K562 (cell line): ENCODE results near the gene SACM1L. TPM values are rescaled to one million over a fixed set of nuclear protein-coding genes. Genes with fewer than 3 reads are reported as not detected.

ENCODE experiments used
- CEBPB ChIP-seq: fragments of 450-650 bp; IDR thresholded peaks from 2 replicates; pipeline ENCODE4 v1.6.1; 2016; ENCODE audit warnings: missing genetic modification characterization, missing compliant biosample characterization
- DDX20 ChIP-seq: fragments of 450-650 bp; IDR thresholded peaks from 2 replicates; pipeline ENCODE4 v1.6.1; 2016; ENCODE audit warnings: missing genetic modification characterization, low read depth, mild to moderate bottlenecking, missing compliant biosample characterization, moderate library complexity
- ERF ChIP-seq: fragments of 450-650 bp; formaldehyde crosslinking; IDR thresholded peaks from 2 replicates; pipeline ENCODE4 v1.4.0; 2020; ENCODE audit warnings: mild to moderate bottlenecking, mixed read lengths
- HNRNPL ChIP-seq: fragments of 200-400 bp; formaldehyde crosslinking; IDR thresholded peaks from 2 replicates; pipeline ENCODE4 v1.6.1; 2017; ENCODE audit warnings: low read depth, mild to moderate bottlenecking, low read length
- L3MBTL2 ChIP-seq: fragments of 450-650 bp; IDR thresholded peaks from 2 replicates; pipeline ENCODE4 v1.6.1; 2016; ENCODE audit warnings: mild to moderate bottlenecking, moderate library complexity
- NR2C2 ChIP-seq, 2 experiments: fragments of 200-800 bp in 1 of 2; sonication (Bioruptor generic) in 1 of 2; sonication (generic) in 1 of 2; formaldehyde crosslinking in 1 of 2; IDR thresholded peaks; 2 replicates each; pipeline versions ENCODE4 v1.6.1 to v1.8.0; 2016 to 2022; ENCODE audit warnings: mild to moderate bottlenecking in 1 of 2, missing compliant biosample characterization in 1 of 2, missing genetic modification characterization in 1 of 2, missing genetic modification reagents in 1 of 2
- PCBP1 ChIP-seq: fragments of 200-400 bp; formaldehyde crosslinking; IDR thresholded peaks from 2 replicates; pipeline ENCODE4 v1.6.1; 2018; ENCODE audit warnings: mild to moderate bottlenecking, low read depth, low read length; ENCODE audit not compliant: poor library complexity, severe bottlenecking
- PCBP2 ChIP-seq: fragments of 200-400 bp; formaldehyde crosslinking; IDR thresholded peaks from 2 replicates; pipeline ENCODE4 v1.6.1; 2018; ENCODE audit warnings: low read length, low read depth, mild to moderate bottlenecking, moderate library complexity; ENCODE audit not compliant: poor library complexity, severe bottlenecking
- SAP30 ChIP-seq: fragments of 200-600 bp; sonication (generic); IDR thresholded peaks from 2 replicates; pipeline ENCODE4 v1.6.1; 2012; ENCODE audit warnings: borderline replicate concordance, low read depth, mild to moderate bottlenecking, moderate library complexity, low read length, control low read depth, inconsistent platforms; ENCODE audit not compliant: insufficient read depth, poor library complexity, severe bottlenecking
- SPI1 ChIP-seq: IDR thresholded peaks from 2 replicates; pipeline ENCODE4 v1.6.1; 2011; ENCODE audit warnings: low read depth, low read length, control low read depth, borderline replicate concordance
- TGIF2 ChIP-seq: sonication (generic); formaldehyde crosslinking; IDR thresholded peaks from 2 replicates; pipeline ENCODE4 v1.8.1; 2022; ENCODE audit warnings: mild to moderate bottlenecking, missing genetic modification reagents, moderate library complexity
- ZNF239 ChIP-seq: fragments of 250-450 bp; sonication (Bioruptor Pico); IDR thresholded peaks from 2 replicates; pipeline ENCODE4 v1.4.0; 2020; ENCODE audit warnings: mild to moderate bottlenecking
- ZNF79 ChIP-seq: fragments of 250-450 bp; sonication (Bioruptor Pico); IDR thresholded peaks from 2 replicates; pipeline ENCODE4 v1.4.0; 2020; ENCODE audit warnings: low read depth, mild to moderate bottlenecking, moderate library complexity
- polyA plus RNA-seq, 8 experiments: library from polyadenylated mRNA; depleted of rRNA in 4 of 8; stranded (reverse) in 5 of 8; unstranded in 3 of 8; fragments of >200 nt; fragmentation: Nextera tagmentation in 2 of 8; fragmentation: Illumina TruSeq in 1 of 8; extraction: Ambion mirVana in 2 of 8; extraction: Trizol in 1 of 8; gene quantifications; 2 replicates each; pipeline versions ENCODE4 v1.2.1 to v1.2.3, GENCODE V29; 2011 to 2014; ENCODE audit warnings: inconsistent platforms in 1 of 8, missing spikeins in 1 of 8
- total RNA-seq, 7 experiments: library from RNA; depleted of rRNA in 6 of 7; stranded (reverse); fragments of >200 nt in 6 of 7; fragmentation: Illumina TruSeq in 2 of 7; extraction: Trizol in 2 of 7; gene quantifications; 2 replicates each; pipeline versions ENCODE4 v1.2.1 to v1.2.3, GENCODE V29; 2011 to 2021; ENCODE audit warnings: low replicate concordance in 1 of 7
- TF ChIP-seq, protein P1 (sequence below): sonication (generic); formaldehyde crosslinking; IDR thresholded peaks from 2 replicates; pipeline ENCODE4 v1.8.1; 2023; ENCODE audit warnings: mild to moderate bottlenecking, missing genetic modification reagents
- TF ChIP-seq, protein P2 (sequence below): sonication (generic); formaldehyde crosslinking; IDR thresholded peaks from 2 replicates; pipeline ENCODE4 v1.8.1; 2023; ENCODE audit warnings: mild to moderate bottlenecking, missing genetic modification reagents
- TF ChIP-seq, protein P3 (sequence below): sonication (generic); IDR thresholded peaks from 2 replicates; pipeline ENCODE4 v1.6.1; 2016
- TF ChIP-seq, protein P4 (sequence below), 3 experiments: IDR thresholded peaks in 2 of 3; conservative IDR thresholded peaks in 1 of 3; 2 replicates each; pipeline ENCODE4 v1.5.1; 2011 to 2012; ENCODE audit warnings: low read length in 3 of 3, mild to moderate bottlenecking in 3 of 3, control low read depth in 2 of 3, improper control_type of control experiment in 1 of 3, inconsistent platforms in 1 of 3, low read depth in 1 of 3, mixed read lengths in 1 of 3, moderate library complexity in 1 of 3; ENCODE audit not compliant: insufficient read depth in 2 of 3
- TF ChIP-seq, protein P5 (sequence below): fragments of 450-650 bp; IDR thresholded peaks from 2 replicates; pipeline ENCODE4 v1.6.1; 2016; ENCODE audit warnings: missing biosample characterization, missing genetic modification characterization

SACM1L gene
- total and polyA plus RNA-seq, 9 of the 15 experiments (the other 6 are each of a cell fraction or from before 2014, with no cell fraction given) = 25.7 to 67.2 (median 40.3) TPM

DNA sequence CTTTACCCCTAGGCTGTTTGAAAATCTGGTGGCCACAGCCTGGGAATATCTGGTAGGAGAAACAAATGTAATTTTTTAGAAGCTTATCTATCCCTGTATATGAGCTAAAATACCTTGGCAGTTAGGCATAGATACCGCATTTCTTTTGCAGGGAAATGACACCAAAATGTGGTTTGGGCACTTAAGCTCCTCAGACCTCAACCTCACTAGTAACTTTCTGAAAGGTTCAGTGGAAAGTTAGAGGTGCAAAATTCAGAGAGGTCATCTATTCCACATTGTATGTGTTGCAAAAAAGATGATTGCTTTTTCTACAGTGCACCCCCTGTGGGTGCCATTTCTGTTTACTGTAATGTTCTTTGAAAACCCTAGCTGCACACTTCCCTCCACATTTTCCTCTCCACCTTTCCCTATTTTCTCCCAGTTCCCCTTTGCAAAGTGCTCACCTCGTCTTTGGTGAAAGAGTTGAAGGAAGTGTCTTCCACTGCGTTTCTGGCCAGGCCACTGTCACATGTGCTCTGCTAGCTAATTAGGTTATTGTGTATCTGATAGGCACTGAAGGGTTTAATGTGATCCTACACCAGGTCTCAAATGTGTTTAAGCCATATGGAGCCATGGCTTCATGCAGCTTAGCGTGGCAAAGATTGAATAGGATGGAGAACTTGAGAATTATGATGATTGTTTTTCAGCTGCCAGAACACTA, 1.3 kb downstream of the SACM1L start (continued):
- TF ChIP-seq, protein P1, sequence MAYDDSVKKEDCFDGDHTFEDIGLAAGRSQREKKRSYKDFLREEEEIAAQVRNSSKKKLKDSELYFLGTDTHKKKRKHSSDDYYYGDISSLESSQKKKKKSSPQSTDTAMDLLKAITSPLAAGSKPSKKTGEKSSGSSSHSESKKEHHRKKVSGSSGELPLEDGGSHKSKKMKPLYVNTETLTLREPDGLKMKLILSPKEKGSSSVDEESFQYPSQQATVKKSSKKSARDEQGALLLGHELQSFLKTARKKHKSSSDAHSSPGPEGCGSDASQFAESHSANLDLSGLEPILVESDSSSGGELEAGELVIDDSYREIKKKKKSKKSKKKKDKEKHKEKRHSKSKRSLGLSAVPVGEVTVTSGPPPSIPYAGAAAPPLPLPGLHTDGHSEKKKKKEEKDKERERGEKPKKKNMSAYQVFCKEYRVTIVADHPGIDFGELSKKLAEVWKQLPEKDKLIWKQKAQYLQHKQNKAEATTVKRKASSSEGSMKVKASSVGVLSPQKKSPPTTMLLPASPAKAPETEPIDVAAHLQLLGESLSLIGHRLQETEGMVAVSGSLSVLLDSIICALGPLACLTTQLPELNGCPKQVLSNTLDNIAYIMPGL (CRISPR knock-in tag) = no peak
- no peak for TF ChIP-seq ZNF239
- TF ChIP-seq PCBP2 = peak; percentile 29
- TF ChIP-seq SPI1 = peak; percentile 88
- TF ChIP-seq TGIF2 (CRISPR knock-in tag) = no peak
- TF ChIP-seq, protein P2, sequence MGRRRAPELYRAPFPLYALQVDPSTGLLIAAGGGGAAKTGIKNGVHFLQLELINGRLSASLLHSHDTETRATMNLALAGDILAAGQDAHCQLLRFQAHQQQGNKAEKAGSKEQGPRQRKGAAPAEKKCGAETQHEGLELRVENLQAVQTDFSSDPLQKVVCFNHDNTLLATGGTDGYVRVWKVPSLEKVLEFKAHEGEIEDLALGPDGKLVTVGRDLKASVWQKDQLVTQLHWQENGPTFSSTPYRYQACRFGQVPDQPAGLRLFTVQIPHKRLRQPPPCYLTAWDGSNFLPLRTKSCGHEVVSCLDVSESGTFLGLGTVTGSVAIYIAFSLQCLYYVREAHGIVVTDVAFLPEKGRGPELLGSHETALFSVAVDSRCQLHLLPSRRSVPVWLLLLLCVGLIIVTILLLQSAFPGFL (CRISPR knock-in tag) = no peak
- TF ChIP-seq NR2C2 (CRISPR knock-in tag; IDR thresholded peaks at IDR 0.05) = no peak
- TF ChIP-seq NR2C2 (tag; IDR thresholded peaks at IDR 0.05) = no peak
- TF ChIP-seq ZNF79 (CRISPR knock-in tag) = no peak
- no peak for TF ChIP-seq PCBP1
- TF ChIP-seq, protein P3, sequence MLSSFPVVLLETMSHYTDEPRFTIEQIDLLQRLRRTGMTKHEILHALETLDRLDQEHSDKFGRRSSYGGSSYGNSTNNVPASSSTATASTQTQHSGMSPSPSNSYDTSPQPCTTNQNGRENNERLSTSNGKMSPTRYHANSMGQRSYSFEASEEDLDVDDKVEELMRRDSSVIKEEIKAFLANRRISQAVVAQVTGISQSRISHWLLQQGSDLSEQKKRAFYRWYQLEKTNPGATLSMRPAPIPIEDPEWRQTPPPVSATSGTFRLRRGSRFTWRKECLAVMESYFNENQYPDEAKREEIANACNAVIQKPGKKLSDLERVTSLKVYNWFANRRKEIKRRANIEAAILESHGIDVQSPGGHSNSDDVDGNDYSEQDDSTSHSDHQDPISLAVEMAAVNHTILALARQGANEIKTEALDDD = 0 out of 2 replicates have a peak, but pooled peaks have one; percentile 18
- TF ChIP-seq, protein P4, sequence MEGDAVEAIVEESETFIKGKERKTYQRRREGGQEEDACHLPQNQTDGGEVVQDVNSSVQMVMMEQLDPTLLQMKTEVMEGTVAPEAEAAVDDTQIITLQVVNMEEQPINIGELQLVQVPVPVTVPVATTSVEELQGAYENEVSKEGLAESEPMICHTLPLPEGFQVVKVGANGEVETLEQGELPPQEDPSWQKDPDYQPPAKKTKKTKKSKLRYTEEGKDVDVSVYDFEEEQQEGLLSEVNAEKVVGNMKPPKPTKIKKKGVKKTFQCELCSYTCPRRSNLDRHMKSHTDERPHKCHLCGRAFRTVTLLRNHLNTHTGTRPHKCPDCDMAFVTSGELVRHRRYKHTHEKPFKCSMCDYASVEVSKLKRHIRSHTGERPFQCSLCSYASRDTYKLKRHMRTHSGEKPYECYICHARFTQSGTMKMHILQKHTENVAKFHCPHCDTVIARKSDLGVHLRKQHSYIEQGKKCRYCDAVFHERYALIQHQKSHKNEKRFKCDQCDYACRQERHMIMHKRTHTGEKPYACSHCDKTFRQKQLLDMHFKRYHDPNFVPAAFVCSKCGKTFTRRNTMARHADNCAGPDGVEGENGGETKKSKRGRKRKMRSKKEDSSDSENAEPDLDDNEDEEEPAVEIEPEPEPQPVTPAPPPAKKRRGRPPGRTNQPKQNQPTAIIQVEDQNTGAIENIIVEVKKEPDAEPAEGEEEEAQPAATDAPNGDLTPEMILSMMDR (IDR thresholded peaks at IDR 0.05 in 2 of 3, conservative IDR thresholded peaks at IDR 0.05 in 1 of 3; ENCODE audit: insufficient read depth in 2 of 3, low read depth in 1 of 3, low read length in 3 of 3) = peak in 2 of 3 experiments; percentile 4 to 19; a peak in 1 of 6 replicates
- no peak for TF ChIP-seq CEBPB (tag)
- TF ChIP-seq ERF (CRISPR knock-in tag) = no peak
- no peak for TF ChIP-seq DDX20 (tag)
- TF ChIP-seq HNRNPL = no peak
- TF ChIP-seq, protein P5, sequence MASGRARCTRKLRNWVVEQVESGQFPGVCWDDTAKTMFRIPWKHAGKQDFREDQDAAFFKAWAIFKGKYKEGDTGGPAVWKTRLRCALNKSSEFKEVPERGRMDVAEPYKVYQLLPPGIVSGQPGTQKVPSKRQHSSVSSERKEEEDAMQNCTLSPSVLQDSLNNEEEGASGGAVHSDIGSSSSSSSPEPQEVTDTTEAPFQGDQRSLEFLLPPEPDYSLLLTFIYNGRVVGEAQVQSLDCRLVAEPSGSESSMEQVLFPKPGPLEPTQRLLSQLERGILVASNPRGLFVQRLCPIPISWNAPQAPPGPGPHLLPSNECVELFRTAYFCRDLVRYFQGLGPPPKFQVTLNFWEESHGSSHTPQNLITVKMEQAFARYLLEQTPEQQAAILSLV (tag) = no peak
- TF ChIP-seq L3MBTL2 = peak; percentile 24; the same call in 1 of the 2 replicates
- TF ChIP-seq SAP30 = no peak
